Adrenal gland (tissue), 12 donors: ENCODE measurements around the gene TMED10. TPM values are rescaled to one million over a fixed set of nuclear protein-coding genes. Genes with fewer than 3 reads are reported as not detected.
A peak's percentile ranks its signal among the peaks of the same experiment; 100 is the strongest.

Experiments used
- DNase-seq, 7 donors: peaks; one replicate each; pipeline ENCODE4 v3.0.0-alpha.2; 2019 to 2020
- H3K27ac ChIP-seq, 5 donors: fragments of 200-600 bp; sonication (generic) in 4 of 5; 1 replicate in 3 of 5; 2 replicates in 2 of 5; pipeline versions ENCODE4 v1.5.1 to v1.8.0; 2016 to 2020; ENCODE audit warnings: mild to moderate bottlenecking in 1 of 5
- H3K27me3 ChIP-seq: fragments of 200-600 bp; 2 replicates; pipeline ENCODE4 v1.8.0; 2021
- H3K36me3 ChIP-seq, 2 donors: fragments of 200-600 bp; replicated peaks in 1 of 2; 1 replicate in 1 of 2; 2 replicates in 1 of 2; pipeline versions ENCODE4 v1.5.1 to v1.8.0; 2018 to 2022
- H3K4me1 ChIP-seq, 2 donors: fragments of 200-600 bp; replicated peaks in 1 of 2; 1 replicate in 1 of 2; 2 replicates in 1 of 2; pipeline versions ENCODE4 v1.5.1 to v1.8.0; 2018 to 2021
- H3K4me3 ChIP-seq, 4 donors: fragments of 200-600 bp; sonication (generic) in 3 of 4; one replicate each; pipeline ENCODE4 v1.5.1; 2016 to 2018
- H3K9me3 ChIP-seq, 3 donors: fragments of 200-600 bp; sonication (generic) in 1 of 3; replicated peaks in 1 of 3; 1 replicate in 2 of 3; 2 replicates in 1 of 3; pipeline versions ENCODE4 v1.5.1 to v1.8.0; 2016 to 2021
- CTCF ChIP-seq, 6 experiments: fragments of 450-650 bp in 4 of 6; fragments of 200-600 bp in 2 of 6; sonication (generic) in 1 of 6; IDR thresholded peaks; 1 replicate in 5 of 6; 2 replicates in 1 of 6; pipeline versions ENCODE4 v1.5.1 to v1.8.0; 2016 to 2021; ENCODE audit warnings: antibody characterized with exemption in 6 of 6, mild to moderate bottlenecking in 2 of 6, moderate library complexity in 1 of 6
- POLR2A ChIP-seq, 2 donors: fragments of 450-650 bp; IDR thresholded peaks; one replicate each; pipeline ENCODE4 v1.6.1; 2017; ENCODE audit warnings: antibody characterized with exemption in 2 of 2, mild to moderate bottlenecking in 2 of 2, moderate library complexity in 1 of 2
- WGBS, 4 donors: extraction: QIAGEN DNeasy Blood & Tissue Kit in 2 of 4; methylation state at CpG; one replicate each; pipeline versions ENCODE4 v1.1.5 to v1.1.7; 2013 to 2017; 5-methylcytosine and 5-hydroxymethylcytosine counted together
- intact Hi-C, 2 donors: fragments of 100-400 bp; cut with DNase I; formaldehyde crosslinking; loops; one replicate each; pipeline versions ENCODE4 v1.14.1 to v1.15.0; 2022 to 2023
- polyA plus RNA-seq, 3 donors: library from polyadenylated mRNA; stranded (reverse); fragments of 200-250 nt in 2 of 3; fragments of 350-450 nt in 1 of 3; fragmentation: Illumina TruSeq in 1 of 3; extraction: RNeasy Lipid Tissue Mini Kit (QIAGEN cat#74804) in 1 of 3; gene quantifications; one replicate each; pipeline ENCODE4 v1.2.3, GENCODE V29; 2013 to 2014
- total RNA-seq, 9 donors: library from RNA; depleted of rRNA in 4 of 9; stranded (reverse); fragments of >200 nt in 4 of 9; fragments of 120-200 nt in 1 of 9; fragmentation: NEBNext Ultra II Directional in 1 of 9; extraction: Animal tissue kit (Norgen Biotek cat#: 25700) in 1 of 9; gene quantifications; one replicate each; pipeline versions ENCODE4 v1.1.0 to v1.2.4, GENCODE V29; 2013 to 2023
- donor health status: healthy with polysubstance abuse.
- donor health status: Bipolar disorder and iron deficiency.
- donor health status: DM: yes; HTN: yes; CAD: no.
- donor health status: DM: no; HTN: no; CAD: no.
- donor health status: DM: no; HTN: no; CAD: no.
- donor health status: DM: yes; HTN: yes; CAD: no.

TMED10 gene
- total and polyA plus RNA-seq, 12 donors: 33.7 to 532 (median 319) TPM

GRCh38 chr14:75168586-75169335 is 7.7 kb downstream of the TMED10 start:
- Histone ChIP-seq H3K36me3 (no peaks in the 10 kb centered on the region), H3K27ac (no peak overlapping the region), H3K4me3 (no peak overlapping the region), H3K4me1 (peaks cover 13 to 61% of the 10 kb centered on the region in 2 donors), H3K9me3 (no peaks in the 10 kb centered on the region), H3K27me3 (no peaks in the 10 kb centered on the region)
- 86 to 91% (median 89%) methylated on average over 3 of the region's 3 CpGs for WGBS, 4 donors
- DNase-seq: no peak
- TF ChIP-seq POLR2A (IDR thresholded peaks at IDR 0.05) (no peak), CTCF (IDR thresholded peaks at IDR 0.05) (no peak)
- intact Hi-C loops: no loop called here

- Histone ChIP-seq H3K27ac (no peak overlapping the region), H3K4me1 (peaks cover 5 to 62% of the 10 kb centered on the region in 2 donors)
- intact Hi-C loops: no loop called here
These were observed 9.1 kb downstream of the TMED10 start for GRCh38 chr14:75167325-75167724.

GRCh38 chr14:75165586-75166391 is 10.6 kb downstream of the TMED10 start:
- intact Hi-C loops: no loop called here
- no peak overlapping the region for H3K4me3 ChIP-seq
- no peaks in the 10 kb centered on the region for H3K27me3 ChIP-seq
- WGBS, 4 donors: 50 to 64% (median 59%) methylated on average over 8 of the region's 8 CpGs
- H3K36me3 ChIP-seq: no peaks in the 10 kb centered on the region
- TF ChIP-seq POLR2A (IDR thresholded peaks at IDR 0.05): no peak
- no peak for TF ChIP-seq CTCF (IDR thresholded peaks at IDR 0.05)
- H3K27ac ChIP-seq: peak overlapping the region in 2 of 5 donors; percentile 49 to 62
- peak in 1 of 7 donors; percentile 41 for DNase-seq
- H3K4me1 ChIP-seq: peaks cover 5 to 73% of the 10 kb centered on the region in 2 donors
- H3K9me3 ChIP-seq: no peaks in the 10 kb centered on the region

More at GRCh38 chr14:75167325-75167724, 9.1 kb downstream of the TMED10 start:
- peak in 1 of 7 donors; percentile 5 for DNase-seq
- TF ChIP-seq POLR2A (IDR thresholded peaks at IDR 0.05) (no peak), CTCF (IDR thresholded peaks at IDR 0.05) (no peak)
- no peak overlapping the region for H3K4me3 ChIP-seq
- 80 to 96% (median 87%) methylated on average over 2 of the region's 2 CpGs for WGBS, 4 donors
- H3K27me3 ChIP-seq: no peaks in the 10 kb centered on the region
- no peaks in the 10 kb centered on the region for H3K36me3 ChIP-seq
- H3K9me3 ChIP-seq: no peaks in the 10 kb centered on the region

- 96 to 100% (median 98%) methylated on average over 1 of the region's 1 CpG for WGBS, 4 donors
- H3K4me1 ChIP-seq: peaks cover 7 to 75% of the 10 kb centered on the region in 2 donors
- intact Hi-C loops: no loop called here
These were observed 11.6 kb downstream of the TMED10 start for GRCh38 chr14:75164809-75165208.

More at GRCh38 chr14:75164809-75165208, 11.6 kb downstream of the TMED10 start:
- Histone ChIP-seq H3K36me3 (no peaks in the 10 kb centered on the region), H3K27ac (peak overlapping the region in 1 of 5 donors; percentile 49), H3K4me3 (no peak overlapping the region), H3K27me3 (no peaks in the 10 kb centered on the region), H3K9me3 (no peaks in the 10 kb centered on the region)
- TF ChIP-seq CTCF (IDR thresholded peaks at IDR 0.05): no peak
- TF ChIP-seq POLR2A (IDR thresholded peaks at IDR 0.05): no peak
- DNase-seq: no peak
